ENCODE data around the gene MMP28. TPM values are rescaled to one million over a fixed set of nuclear protein-coding genes. Genes with fewer than 3 reads are reported as not detected.

MMP28 gene
- total and polyA plus RNA-seq, 2 donors from 2014 or later: 4.5 to 10.3 TPM

DNA sequence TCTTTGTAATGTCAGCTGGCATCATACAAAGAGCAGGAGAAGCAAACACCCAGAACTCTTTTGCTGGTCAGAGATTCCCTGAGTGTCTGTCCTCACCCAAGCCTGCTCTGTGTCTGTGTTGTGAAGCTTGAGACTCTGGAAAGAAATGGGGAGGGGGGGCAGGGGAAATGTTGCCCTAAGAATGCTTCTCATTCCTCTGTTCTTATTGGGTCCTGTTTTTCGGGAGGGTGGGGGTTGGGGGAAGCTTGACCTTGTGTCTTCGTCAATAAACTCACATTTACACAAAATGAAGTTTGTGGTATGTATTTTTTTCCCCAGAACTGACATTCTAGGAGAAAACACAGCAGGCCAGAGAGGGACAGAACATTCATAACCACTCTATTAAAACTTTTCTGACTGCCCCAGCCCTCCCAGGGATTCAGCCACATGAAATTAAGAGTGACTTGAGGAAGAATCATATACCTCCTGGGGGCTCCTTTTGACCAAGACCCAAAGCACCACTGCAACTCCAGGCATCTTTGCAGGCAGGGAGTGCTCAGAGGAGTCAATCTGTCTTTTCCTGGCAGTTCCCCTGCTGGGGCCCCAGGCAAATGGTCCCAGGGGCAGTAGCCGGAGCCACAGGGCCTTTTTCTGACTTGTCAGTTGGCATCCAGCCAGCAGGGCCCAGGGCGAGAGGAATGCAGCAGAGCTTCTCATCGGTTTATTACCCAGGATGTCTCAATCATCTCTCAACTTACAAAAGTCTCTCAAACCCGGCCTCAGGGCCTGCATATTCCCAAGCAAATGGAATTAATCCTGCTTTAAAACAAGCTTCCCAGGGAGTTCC, 69.1 kb downstream of the MMP28 start:
- Histone ChIP-seq H3K27ac (ENCODE audit: low read depth in 2 of 2, low read length in 2 of 2) (no peak overlapping the region), H3K36me3 (ENCODE audit: control insufficient read depth in 2 of 3, insufficient read depth in 3 of 3, low read length in 3 of 3) (peaks cover 6 to 26% (median 19%) of the 10 kb centered on the region in 3 donors)

DNA sequence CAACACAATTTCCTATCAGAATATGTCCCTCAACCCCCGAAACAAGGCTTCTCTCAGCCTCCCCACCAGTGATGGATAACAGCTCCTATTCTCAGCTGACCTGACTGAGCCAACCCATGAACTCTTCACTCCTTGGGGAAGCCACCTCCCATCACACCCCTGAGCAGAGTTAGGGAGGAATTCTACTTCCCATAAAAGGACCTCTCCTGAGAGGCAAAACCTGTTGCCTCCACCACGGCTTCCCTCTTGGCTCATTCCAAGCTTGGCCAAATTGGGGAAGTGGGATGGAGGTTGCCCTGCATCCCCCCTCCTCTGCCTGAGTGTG, 69.7 kb downstream of the MMP28 start:
- H3K9me3 ChIP-seq (ENCODE audit: control insufficient read depth in 2 of 3, insufficient read depth in 1 of 3, low read length in 3 of 3): no peaks in the 10 kb centered on the region
- no peak overlapping the region for H3K4me3 ChIP-seq (ENCODE audit: low read length in 3 of 3)
- TF ChIP-seq, protein P1, sequence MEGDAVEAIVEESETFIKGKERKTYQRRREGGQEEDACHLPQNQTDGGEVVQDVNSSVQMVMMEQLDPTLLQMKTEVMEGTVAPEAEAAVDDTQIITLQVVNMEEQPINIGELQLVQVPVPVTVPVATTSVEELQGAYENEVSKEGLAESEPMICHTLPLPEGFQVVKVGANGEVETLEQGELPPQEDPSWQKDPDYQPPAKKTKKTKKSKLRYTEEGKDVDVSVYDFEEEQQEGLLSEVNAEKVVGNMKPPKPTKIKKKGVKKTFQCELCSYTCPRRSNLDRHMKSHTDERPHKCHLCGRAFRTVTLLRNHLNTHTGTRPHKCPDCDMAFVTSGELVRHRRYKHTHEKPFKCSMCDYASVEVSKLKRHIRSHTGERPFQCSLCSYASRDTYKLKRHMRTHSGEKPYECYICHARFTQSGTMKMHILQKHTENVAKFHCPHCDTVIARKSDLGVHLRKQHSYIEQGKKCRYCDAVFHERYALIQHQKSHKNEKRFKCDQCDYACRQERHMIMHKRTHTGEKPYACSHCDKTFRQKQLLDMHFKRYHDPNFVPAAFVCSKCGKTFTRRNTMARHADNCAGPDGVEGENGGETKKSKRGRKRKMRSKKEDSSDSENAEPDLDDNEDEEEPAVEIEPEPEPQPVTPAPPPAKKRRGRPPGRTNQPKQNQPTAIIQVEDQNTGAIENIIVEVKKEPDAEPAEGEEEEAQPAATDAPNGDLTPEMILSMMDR (IDR thresholded peaks at IDR 0.05; ENCODE audit: borderline replicate concordance, extremely low read depth, insufficient read depth): no peak
- intact Hi-C loops (cut with DNase I): no loop called here
- no peak overlapping the region for H3K27ac ChIP-seq (ENCODE audit: low read depth in 2 of 2, low read length in 2 of 2)
- FAIRE-seq (no peak), DNase-seq (no peak)
- no peak overlapping the region for H3K9ac ChIP-seq (ENCODE audit: low read length in 3 of 3)
- no peaks in the 10 kb centered on the region for H3K27me3 ChIP-seq (ENCODE audit: control insufficient read depth, insufficient read depth, low read length)
- H3K36me3 ChIP-seq (ENCODE audit: control insufficient read depth in 2 of 3, insufficient read depth in 3 of 3, low read length in 3 of 3): peaks cover 6 to 26% (median 19%) of the 10 kb centered on the region in 3 donors
- peaks cover 4 to 8% (median 6%) of the 10 kb centered on the region in 3 donors for H3K4me1 ChIP-seq (ENCODE audit: control insufficient read depth in 2 of 3, insufficient read depth in 2 of 3, low read depth in 1 of 3, low read length in 3 of 3)

More for the DNA sequence above, 69.1 kb downstream of the MMP28 start:
- H3K9me3 ChIP-seq (ENCODE audit: control insufficient read depth in 2 of 3, insufficient read depth in 1 of 3, low read length in 3 of 3): no peaks in the 10 kb centered on the region
- H3K9ac ChIP-seq (ENCODE audit: low read length in 3 of 3): no peak overlapping the region
- H3K4me3 ChIP-seq (ENCODE audit: low read length in 3 of 3): no peak overlapping the region
- DNase-seq (peak; percentile 78 to 94 (median 81)), FAIRE-seq (no peak)
- TF ChIP-seq, protein P1 (IDR thresholded peaks at IDR 0.05; ENCODE audit: borderline replicate concordance, extremely low read depth, insufficient read depth): no peak
- intact Hi-C loops (cut with DNase I): no loop called here
- H3K4me1 ChIP-seq (ENCODE audit: control insufficient read depth in 2 of 3, insufficient read depth in 2 of 3, low read depth in 1 of 3, low read length in 3 of 3): peaks cover 4 to 13% (median 12%) of the 10 kb centered on the region in 3 donors
- H3K27me3 ChIP-seq (ENCODE audit: control insufficient read depth, insufficient read depth, low read length): no peaks in the 10 kb centered on the region

DNA sequence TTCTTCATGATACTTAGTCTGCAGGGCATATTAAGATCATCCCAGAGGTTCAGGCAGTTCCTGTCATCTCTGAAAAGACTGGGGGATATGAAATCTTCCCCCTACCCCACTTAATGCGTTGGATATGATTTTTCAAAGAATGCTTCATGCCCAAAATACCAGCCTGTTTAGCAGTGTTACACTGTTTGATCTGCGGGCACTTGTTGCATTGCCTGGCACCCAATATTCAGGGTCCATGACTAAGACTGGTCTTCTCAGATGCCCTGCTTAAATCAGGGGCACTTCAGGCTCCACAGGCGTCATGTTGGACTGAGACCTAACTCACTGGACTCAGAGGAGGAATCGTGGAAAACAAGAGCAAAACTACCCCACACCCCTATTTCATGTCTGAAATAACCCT, 70.4 kb downstream of the MMP28 start:
- H3K27me3 ChIP-seq (ENCODE audit: control insufficient read depth, insufficient read depth, low read length): no peaks in the 10 kb centered on the region
- intact Hi-C loops (cut with DNase I): no loop called here
- FAIRE-seq (no peak), DNase-seq (no peak)
- H3K4me1 ChIP-seq (ENCODE audit: control insufficient read depth in 2 of 3, insufficient read depth in 2 of 3, low read depth in 1 of 3, low read length in 3 of 3): peaks cover 4 to 8% (median 4%) of the 10 kb centered on the region in 3 donors
- H3K27ac ChIP-seq (ENCODE audit: low read depth in 2 of 2, low read length in 2 of 2): no peak overlapping the region
- H3K9ac ChIP-seq (ENCODE audit: low read length in 3 of 3): no peak overlapping the region
- no peaks in the 10 kb centered on the region for H3K9me3 ChIP-seq (ENCODE audit: control insufficient read depth in 2 of 3, insufficient read depth in 1 of 3, low read length in 3 of 3)
- H3K36me3 ChIP-seq (ENCODE audit: control insufficient read depth in 2 of 3, insufficient read depth in 3 of 3, low read length in 3 of 3): peaks cover 6 to 26% (median 19%) of the 10 kb centered on the region in 3 donors
- H3K4me3 ChIP-seq (ENCODE audit: low read length in 3 of 3): no peak overlapping the region
- TF ChIP-seq, protein P1 (IDR thresholded peaks at IDR 0.05; ENCODE audit: borderline replicate concordance, extremely low read depth, insufficient read depth): no peak

All from kidney (tissue), 14 donors.